ENCODE data around the gene NAB2.
"Not testable (repeated sequence)": the region's sequence is repeated elsewhere in the genome, so short reads cannot be mapped to it uniquely, and the experiment has no call there.

The NAB2 gene

GRCh38 chr12:57106021-57106708 lies 17.3 kb downstream of the NAB2 start:
- peaks cover 46% of the 10 kb centered on the region for H3K36me3 Mint-ChIP-seq (ENCODE audit: low read depth)

GRCh38 chr12:57107456-57108155 lies 18.7 kb downstream of the NAB2 start:
- DNase-seq (ENCODE audit: low spot score), result no peak
- no peak overlapping the region for H3K4me3 Mint-ChIP-seq
- H3K9me3 Mint-ChIP-seq, result no peaks in the 10 kb centered on the region
- no peak overlapping the region for H3K27ac Mint-ChIP-seq
- H3K4me1 Mint-ChIP-seq (ENCODE audit: low read depth), result peaks cover 39% of the 10 kb centered on the region
- H3K27me3 Mint-ChIP-seq (ENCODE audit: low read depth), result no peaks in the 10 kb centered on the region
- peaks cover 40% of the 10 kb centered on the region for H3K36me3 Mint-ChIP-seq (ENCODE audit: low read depth)

More at GRCh38 chr12:57106021-57106708, 17.3 kb downstream of the NAB2 start:
- no peaks in the 10 kb centered on the region for H3K27me3 Mint-ChIP-seq (ENCODE audit: low read depth)
- peak overlapping the region; percentile 65 for H3K27ac Mint-ChIP-seq
- H3K4me1 Mint-ChIP-seq (ENCODE audit: low read depth), result peaks cover 27% of the 10 kb centered on the region
- no peaks in the 10 kb centered on the region for H3K9me3 Mint-ChIP-seq
- no peak for DNase-seq (ENCODE audit: low spot score)
- no peak overlapping the region for H3K4me3 Mint-ChIP-seq

- Mint-ChIP-seq H3K36me3 (ENCODE audit: low read depth) (peaks cover 33% of the 10 kb centered on the region), H3K4me3 (peak overlapping the region; percentile 89), H3K9me3 (no peaks in the 10 kb centered on the region), H3K27me3 (ENCODE audit: low read depth) (no peaks in the 10 kb centered on the region), H3K4me1 (ENCODE audit: low read depth) (peaks cover 41% of the 10 kb centered on the region), H3K27ac (peak overlapping the region; percentile 94)
- no peak for DNase-seq (ENCODE audit: low spot score)
These were observed 20.5 kb downstream of the NAB2 start for GRCh38 chr12:57109207-57110103.

GRCh38 chr12:57110104-57111030 lies 21.5 kb downstream of the NAB2 start:
- Mint-ChIP-seq H3K9me3 (no peaks in the 10 kb centered on the region), H3K4me1 (ENCODE audit: low read depth) (peaks cover 40% of the 10 kb centered on the region), H3K4me3 (peak overlapping the region; percentile 89), H3K27me3 (ENCODE audit: low read depth) (no peaks in the 10 kb centered on the region), H3K36me3 (ENCODE audit: low read depth) (peaks cover 27% of the 10 kb centered on the region), H3K27ac (peak overlapping the region; percentile 94)
- peak; percentile 75 for DNase-seq (ENCODE audit: low spot score)

- Mint-ChIP-seq H3K27ac (peak within 1 kb of the TSS; percentile 94), H3K4me3 (peak within 1 kb of the TSS; percentile 89), H3K9me3 (no peaks in the 10 kb centered on the region), H3K27me3 (ENCODE audit: low read depth) (peaks cover 6% of the 10 kb centered on the region), H3K4me1 (ENCODE audit: low read depth) (peaks cover 40% of the 10 kb centered on the region), H3K36me3 (ENCODE audit: low read depth) (peaks cover 25% of the 10 kb centered on the region)
- DNase-seq (ENCODE audit: low spot score), result peak; percentile 80
These were observed 22.3 kb downstream of the NAB2 start, which contains the start of gene STAT6 for GRCh38 chr12:57111031-57111734. TSS of gene STAT6 (minus strand) at chr12:57111362. CDS start at chr12:57108278, 3,084 bp downstream.

- DNase-seq (ENCODE audit: low spot score), result no peak
- Mint-ChIP-seq H3K4me1 (ENCODE audit: low read depth) (peaks cover 32% of the 10 kb centered on the region), H3K27ac (peak overlapping the region; percentile 94), H3K36me3 (ENCODE audit: low read depth) (peaks cover 13% of the 10 kb centered on the region), H3K27me3 (ENCODE audit: low read depth) (peaks cover 12% of the 10 kb centered on the region), H3K9me3 (no peaks in the 10 kb centered on the region), H3K4me3 (peak overlapping the region; percentile 89)
These were observed 23.8 kb downstream of the NAB2 start for GRCh38 chr12:57112492-57113294.

- Mint-ChIP-seq H3K9me3 (no peaks in the 10 kb centered on the region), H3K27me3 (ENCODE audit: low read depth) (peaks cover 12% of the 10 kb centered on the region), H3K4me3 (no peak overlapping the region), H3K36me3 (ENCODE audit: low read depth) (no peaks in the 10 kb centered on the region), H3K4me1 (ENCODE audit: low read depth) (peaks cover 10% of the 10 kb centered on the region), H3K27ac (no peak overlapping the region)
- no peak for DNase-seq (ENCODE audit: low spot score)
These were observed 27.8 kb downstream of the NAB2 start for GRCh38 chr12:57116580-57117281.

GRCh38 chr12:57118711-57119271 lies 29.9 kb downstream of the NAB2 start:
- Mint-ChIP-seq H3K9me3 (peaks cover 8% of the 10 kb centered on the region), H3K27ac (peak overlapping the region; percentile 13), H3K27me3 (ENCODE audit: low read depth) (peaks cover 15% of the 10 kb centered on the region), H3K4me1 (ENCODE audit: low read depth) (no peaks in the 10 kb centered on the region), H3K4me3 (no peak overlapping the region), H3K36me3 (ENCODE audit: low read depth) (peaks cover 3% of the 10 kb centered on the region)
- DNase-seq (ENCODE audit: low spot score), result no peak

GRCh38 chr12:57119294-57120085 lies 30.6 kb downstream of the NAB2 start:
- no peak overlapping the region for H3K27ac Mint-ChIP-seq

GRCh38 chr12:57120718-57121117 lies 31.8 kb downstream of the NAB2 start:
- not testable (repeated sequence) for H3K36me3 Mint-ChIP-seq (ENCODE audit: low read depth); H3K4me3 Mint-ChIP-seq; H3K4me1 Mint-ChIP-seq (ENCODE audit: low read depth); H3K27ac Mint-ChIP-seq; DNase-seq (ENCODE audit: low spot score)
- H3K9me3 Mint-ChIP-seq, result peaks cover 14% of the 10 kb centered on the region
- H3K27me3 Mint-ChIP-seq (ENCODE audit: low read depth), result peaks cover 28% of the 10 kb centered on the region

More at GRCh38 chr12:57119294-57120085, 30.6 kb downstream of the NAB2 start:
- Mint-ChIP-seq H3K27me3 (ENCODE audit: low read depth) (peaks cover 20% of the 10 kb centered on the region), H3K4me1 (ENCODE audit: low read depth) (peaks cover 4% of the 10 kb centered on the region), H3K9me3 (peaks cover 14% of the 10 kb centered on the region), H3K4me3 (no peak overlapping the region), H3K36me3 (ENCODE audit: low read depth) (peaks cover 6% of the 10 kb centered on the region)
- no peak for DNase-seq (ENCODE audit: low spot score)

GRCh38 chr12:57123813-57124212 lies 34.9 kb downstream of the NAB2 start:
- no peak overlapping the region for H3K27ac Mint-ChIP-seq
- H3K9me3 Mint-ChIP-seq, result peaks cover 14% of the 10 kb centered on the region
- peaks cover 31% of the 10 kb centered on the region for H3K27me3 Mint-ChIP-seq (ENCODE audit: low read depth)
- peaks cover 6% of the 10 kb centered on the region for H3K36me3 Mint-ChIP-seq (ENCODE audit: low read depth)
- no peak overlapping the region for H3K4me3 Mint-ChIP-seq
- no peak for DNase-seq (ENCODE audit: low spot score)
- peaks cover 13% of the 10 kb centered on the region for H3K4me1 Mint-ChIP-seq (ENCODE audit: low read depth)
